Fibroblast of lung (primary cell): ENCODE measurements around the gene SYT17.

Experiments
- EZH2 ChIP-seq: IDR thresholded peaks from 2 replicates; pipeline ENCODE4 v1.5.1; 2012; ENCODE audit warnings: low read length, control low read depth, mild to moderate bottlenecking; ENCODE audit errors: missing control alignments
- TF ChIP-seq, protein P1 (sequence below), 2 donors: IDR thresholded peaks in 1 of 2; conservative IDR thresholded peaks in 1 of 2; 1 replicate in 1 of 2; 2 replicates in 1 of 2; pipeline ENCODE4 v1.5.1; 2011 to 2012; ENCODE audit warnings: low read length in 2 of 2, control low read depth in 1 of 2, inconsistent platforms in 1 of 2, low read depth in 1 of 2, mild to moderate bottlenecking in 1 of 2

DNA sequence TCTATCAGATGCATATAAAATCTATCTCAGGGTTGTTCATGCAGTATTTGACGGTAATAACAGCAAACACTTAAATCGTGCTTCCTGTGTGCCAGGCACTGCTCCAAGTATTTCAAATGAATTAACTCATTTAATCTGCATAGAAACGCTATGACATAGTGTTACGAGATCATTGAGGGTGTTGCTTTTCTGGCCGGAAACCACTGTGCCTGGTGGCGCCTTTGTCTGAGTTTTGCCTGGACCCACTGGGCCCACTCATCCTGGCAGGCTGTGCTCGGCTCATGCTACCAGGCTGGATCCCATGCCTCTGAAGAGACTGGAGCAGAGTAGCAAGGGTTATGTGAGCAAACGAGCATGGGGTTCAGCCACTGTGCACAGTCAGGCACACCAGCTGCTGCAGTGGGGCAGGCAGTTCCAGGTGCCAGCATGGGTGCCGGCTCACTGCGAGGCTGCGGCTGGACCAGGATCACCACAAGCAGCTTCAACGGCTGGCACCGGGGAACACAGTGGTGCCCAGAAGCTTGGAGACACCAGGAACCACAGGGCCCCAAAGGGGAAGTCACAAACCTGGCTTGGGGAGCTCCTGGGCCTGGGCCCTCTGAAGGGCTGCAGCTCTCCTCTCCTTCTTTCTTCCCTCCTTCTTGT lies 71.6 kb downstream of the SYT17 start:
- TF ChIP-seq, protein P1, sequence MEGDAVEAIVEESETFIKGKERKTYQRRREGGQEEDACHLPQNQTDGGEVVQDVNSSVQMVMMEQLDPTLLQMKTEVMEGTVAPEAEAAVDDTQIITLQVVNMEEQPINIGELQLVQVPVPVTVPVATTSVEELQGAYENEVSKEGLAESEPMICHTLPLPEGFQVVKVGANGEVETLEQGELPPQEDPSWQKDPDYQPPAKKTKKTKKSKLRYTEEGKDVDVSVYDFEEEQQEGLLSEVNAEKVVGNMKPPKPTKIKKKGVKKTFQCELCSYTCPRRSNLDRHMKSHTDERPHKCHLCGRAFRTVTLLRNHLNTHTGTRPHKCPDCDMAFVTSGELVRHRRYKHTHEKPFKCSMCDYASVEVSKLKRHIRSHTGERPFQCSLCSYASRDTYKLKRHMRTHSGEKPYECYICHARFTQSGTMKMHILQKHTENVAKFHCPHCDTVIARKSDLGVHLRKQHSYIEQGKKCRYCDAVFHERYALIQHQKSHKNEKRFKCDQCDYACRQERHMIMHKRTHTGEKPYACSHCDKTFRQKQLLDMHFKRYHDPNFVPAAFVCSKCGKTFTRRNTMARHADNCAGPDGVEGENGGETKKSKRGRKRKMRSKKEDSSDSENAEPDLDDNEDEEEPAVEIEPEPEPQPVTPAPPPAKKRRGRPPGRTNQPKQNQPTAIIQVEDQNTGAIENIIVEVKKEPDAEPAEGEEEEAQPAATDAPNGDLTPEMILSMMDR (conservative IDR thresholded peaks at IDR 0.05 in 1 of 2, IDR thresholded peaks at IDR 0.05 in 1 of 2; ENCODE audit: low read depth in 1 of 2, low read length in 2 of 2): no peak
- no peak for TF ChIP-seq EZH2
